HepG2 (cell line): Measurements from ENCODE around the gene RSPH9. TPM values are rescaled to one million over a fixed set of nuclear protein-coding genes. Genes with fewer than 3 reads are reported as not detected.

Experiments used
- ATAC-seq: fragments of 200-7000 bp; cut with Tn5 transposase; 3 replicates; pipeline ENCODE4 v1.9.1; 2020; ENCODE audit warnings: mild to moderate bottlenecking, moderate library complexity
- BruUV-seq: library from RNA; stranded (reverse); fragments of 400-500 nt; replicated peaks from 2 replicates; lab custom pipeline; 2021; lab: Mats Ljungman, UMichigan
- CTCF ChIA-PET: fragments of 300-600 bp; formaldehyde crosslinking; extraction: SDS; loops from one replicate; lab custom pipeline; 2021; ENCODE audit warnings: low total read pairs, inconsistent platforms, low intra/inter-chr PET ratio; lab: Yijun Ruan, JAX
- POLR2A ChIA-PET: fragments of 350-600 bp; sonication (Branson Sonifier 250); formaldehyde crosslinking; loops from one replicate; lab custom pipeline; 2020; ENCODE audit warnings: antibody characterized with exemption, inconsistent platforms; lab: Yijun Ruan, JAX
- DNase-seq: peaks from one replicate; pipeline ENCODE4 v3.0.0-alpha.2; 2015; ENCODE audit warnings: low spot score
- FAIRE-seq: peaks from 3 replicates; lab custom pipeline; 2011; peaks lifted over from hg19 to GRCh38; lab: Jason Lieb, UNC
- H2AFZ ChIP-seq: one replicate; pipeline ENCODE4 v1.6.1; 2011; ENCODE audit warnings: low read length, inconsistent platforms
- H3K27ac ChIP-seq: fragments of 300-600 bp; 3 replicates; pipeline ENCODE4 v1.8.0; 2011; ENCODE audit warnings: mixed run types, mild to moderate bottlenecking, mixed read lengths, low read length, inconsistent platforms; ENCODE audit not compliant: insufficient read depth; ENCODE audit errors: extremely low read length
- H3K27me3 ChIP-seq, 2 experiments: fragments of 200-600 bp in 1 of 2; 2 replicates in 1 of 2; 3 replicates in 1 of 2; pipeline versions ENCODE4 v1.6.0 to v1.8.0; 2011; ENCODE audit warnings: low read length in 2 of 2, mild to moderate bottlenecking in 2 of 2, moderate library complexity in 2 of 2, inconsistent platforms in 1 of 2; ENCODE audit not compliant: insufficient read depth in 2 of 2, control insufficient read depth in 1 of 2
- H3K36me3 ChIP-seq, 2 experiments: fragments of 200-600 bp in 1 of 2; replicated peaks in 1 of 2; 2 replicates in 1 of 2; 3 replicates in 1 of 2; pipeline versions ENCODE4 v1.5.1 to v1.8.0; 2011; ENCODE audit warnings: low read length in 2 of 2, inconsistent platforms in 1 of 2; ENCODE audit not compliant: insufficient read depth in 2 of 2, control insufficient read depth in 1 of 2
- H3K4me1 ChIP-seq: 2 replicates; pipeline ENCODE4 v1.5.1; 2012; ENCODE audit warnings: low read length, inconsistent platforms; ENCODE audit not compliant: insufficient read depth
- H3K4me2 ChIP-seq: 2 replicates; pipeline ENCODE4 v1.6.0; 2011; ENCODE audit warnings: low read depth, low read length, inconsistent platforms
- H3K4me3 ChIP-seq, 3 experiments: fragments of 200-600 bp in 1 of 3; sonication (generic), shearing (Covaris generic) in 1 of 3; replicated peaks in 1 of 3; 2 replicates each; pipeline ENCODE4 v1.5.1; 2011 to 2016; ENCODE audit warnings: low read length in 3 of 3, inconsistent platforms in 2 of 3, low read depth in 2 of 3, mild to moderate bottlenecking in 2 of 3, control low read depth in 1 of 3, mixed read lengths in 1 of 3; ENCODE audit not compliant: insufficient read depth in 1 of 3
- H3K79me2 ChIP-seq: one replicate; pipeline ENCODE4 v1.6.1; 2011; ENCODE audit warnings: low read length, inconsistent platforms; ENCODE audit not compliant: insufficient read depth
- H3K9ac ChIP-seq: 2 replicates; pipeline ENCODE4 v1.6.0; 2011; ENCODE audit warnings: mild to moderate bottlenecking, low read depth, low read length, inconsistent platforms; ENCODE audit not compliant: insufficient read depth
- H3K9me3 ChIP-seq: 2 replicates; pipeline ENCODE4 v1.5.1; 2012; ENCODE audit warnings: mild to moderate bottlenecking, low read length
- H4K20me1 ChIP-seq: 2 replicates; pipeline ENCODE4 v1.6.0; 2011; ENCODE audit warnings: inconsistent platforms, mild to moderate bottlenecking, low read length, moderate library complexity; ENCODE audit not compliant: insufficient read depth
- BRD4 ChIP-seq: sonication (generic); formaldehyde crosslinking; IDR thresholded peaks from 2 replicates; pipeline ENCODE4 v1.4.0; 2020; ENCODE audit warnings: missing genetic modification reagents
- GABPA ChIP-seq, 2 experiments: IDR thresholded peaks; 2 replicates each; pipeline ENCODE4 v1.6.1; 2011 to 2016; ENCODE audit warnings: low read depth in 2 of 2, low read length in 1 of 2, missing biosample characterization in 1 of 2, missing genetic modification characterization in 1 of 2
- JUND ChIP-seq: sonication (generic); formaldehyde crosslinking; IDR thresholded peaks from 2 replicates; pipeline ENCODE4 v1.8.0; 2022; ENCODE audit warnings: mild to moderate bottlenecking, missing genetic modification reagents
- MED13 ChIP-seq: sonication (generic); formaldehyde crosslinking; IDR thresholded peaks from 2 replicates; pipeline ENCODE4 v1.5.0; 2020; ENCODE audit warnings: missing genetic modification reagents
- SIX1 ChIP-seq: sonication (generic); formaldehyde crosslinking; IDR thresholded peaks from 2 replicates; pipeline ENCODE4 v1.4.0; 2020; ENCODE audit warnings: missing genetic modification reagents, borderline replicate concordance
- SSRP1 ChIP-seq: IDR thresholded peaks from 2 replicates; pipeline ENCODE4 v1.6.1; 2016; ENCODE audit warnings: control low read depth
- ZFP82 ChIP-seq: sonication (generic); formaldehyde crosslinking; IDR thresholded peaks from 2 replicates; pipeline ENCODE4 v1.5.1; 2020; ENCODE audit warnings: mild to moderate bottlenecking, missing genetic modification reagents, borderline replicate concordance
- ZFY ChIP-seq: sonication (generic); formaldehyde crosslinking; IDR thresholded peaks from 2 replicates; pipeline ENCODE4 v1.4.0; 2020; ENCODE audit warnings: missing genetic modification reagents
- ZNF138 ChIP-seq: sonication (generic); formaldehyde crosslinking; IDR thresholded peaks from 2 replicates; pipeline ENCODE4 v1.5.0; 2020; ENCODE audit warnings: mild to moderate bottlenecking, low read depth, missing genetic modification reagents
- ZNF460 ChIP-seq: sonication (generic); formaldehyde crosslinking; IDR thresholded peaks from 2 replicates; pipeline ENCODE4 v1.5.1; 2020; ENCODE audit warnings: missing genetic modification reagents, mild to moderate bottlenecking, borderline replicate concordance
- ZNF546 ChIP-seq: sonication (generic); formaldehyde crosslinking; conservative IDR thresholded peaks from 2 replicates; pipeline ENCODE4 v1.8.1; 2023; ENCODE audit warnings: mild to moderate bottlenecking, missing genetic modification reagents
- ZNF552 ChIP-seq: sonication (generic); formaldehyde crosslinking; IDR thresholded peaks from 2 replicates; pipeline ENCODE4 v1.9.0; 2022; ENCODE audit warnings: missing genetic modification reagents, mild to moderate bottlenecking, borderline replicate concordance
- ZNF563 ChIP-seq: sonication (generic); formaldehyde crosslinking; IDR thresholded peaks from 2 replicates; pipeline ENCODE4 v1.8.0; 2022; ENCODE audit warnings: mild to moderate bottlenecking, moderate library complexity, missing genetic modification reagents
- ZNF709 ChIP-seq: sonication (generic); formaldehyde crosslinking; IDR thresholded peaks from 2 replicates; pipeline ENCODE4 v1.5.0; 2020; ENCODE audit warnings: mild to moderate bottlenecking, missing genetic modification reagents
- ZUFSP ChIP-seq: sonication (generic); formaldehyde crosslinking; IDR thresholded peaks from 2 replicates; pipeline ENCODE4 v1.9.0; 2021; ENCODE audit warnings: missing genetic modification reagents, mild to moderate bottlenecking, borderline replicate concordance
- WGBS: methylation state at CpG from one replicate; pipeline ENCODE4 v1.1.6; 2017; ENCODE audit warnings: low lambda C conversion rate; 5-methylcytosine and 5-hydroxymethylcytosine counted together
- in situ Hi-C: cut with HindIII; loops from 2 replicates; pipeline ENCODE4 v1.10.0; 2017; ENCODE audit warnings: low pct_unique_long_range_greater_than_20kb; ENCODE audit not compliant: extremely low pct_ligation_motif_present
- intact Hi-C: fragments of 100-400 bp; cut with micrococcal nuclease; formaldehyde crosslinking; loops from one replicate; pipeline ENCODE4 v1.10.0; 2022; ENCODE audit not compliant: unreplicated experiment
- polyA plus RNA-seq, 8 experiments: library from polyadenylated mRNA; depleted of rRNA in 3 of 8; stranded (reverse) in 7 of 8; unstranded in 1 of 8; fragments of >200 nt; fragmentation: Illumina TruSeq in 4 of 8; extraction: Trizol in 4 of 8; gene quantifications; 2 replicates each; pipeline versions ENCODE4 v1.2.1 to v1.2.3, GENCODE V29; 2011 to 2016; ENCODE audit warnings: low read depth in 4 of 8, missing spikeins in 1 of 8, mixed read lengths in 1 of 8; ENCODE audit not compliant: insufficient read depth in 1 of 8
- total RNA-seq, 5 experiments: library from RNA; depleted of rRNA; stranded (reverse); fragments of >200 nt; fragmentation: Illumina TruSeq; extraction: Trizol; gene quantifications; 2 replicates each; pipeline ENCODE4 v1.2.3, GENCODE V29; 2016; ENCODE audit warnings: low read depth in 1 of 5
- TF ChIP-seq, protein P1 (sequence below): sonication (generic); formaldehyde crosslinking; IDR thresholded peaks from 2 replicates; pipeline ENCODE4 v1.8.1; 2023; ENCODE audit warnings: missing genetic modification reagents, mild to moderate bottlenecking, borderline replicate concordance
- TF ChIP-seq, protein P2 (sequence below): IDR thresholded peaks from 2 replicates; pipeline ENCODE4 v1.6.1; 2016; ENCODE audit warnings: low read depth
- TF ChIP-seq, protein P3 (sequence below): sonication (generic); formaldehyde crosslinking; IDR thresholded peaks from 2 replicates; pipeline ENCODE4 v1.5.0; 2020; ENCODE audit warnings: missing genetic modification reagents, mild to moderate bottlenecking, borderline replicate concordance

RSPH9 gene
- total and polyA plus RNA-seq, 2 of the 13 experiments (the other 11 are each of a cell fraction or from before 2014, with no cell fraction given) = 0.04 TPM; not detected in 1

GRCh38 chr6:43671011-43671800, 26.4 kb downstream of the RSPH9 start:
- Histone ChIP-seq H4K20me1 (no peaks in the 10 kb centered on the region), H3K9ac (peak overlapping the region; percentile 7; the same call in 1 of the 2 replicates), H3K4me2 (peak overlapping the region; percentile 70), H3K36me3 (peaks cover 24 to 41% of the 10 kb centered on the region in 2 experiments), H3K4me3 (peak overlapping the region in 1 of 3 experiments; percentile 44; a peak in 1 of 6 replicates), H3K79me2 (no peaks in the 10 kb centered on the region), H3K9me3 (no peaks in the 10 kb centered on the region), H3K27ac (peak overlapping the region; percentile 68), H2AFZ (no peak overlapping the region), H3K4me1 (peaks cover 78% of the 10 kb centered on the region), H3K27me3 (0 out of 5 replicates have a peak, but pooled peaks cover 0 to 3% of the 10 kb centered on the region in 2 experiments)
- TSS peak; percentile 16 for BruUV-seq
- POLR2A ChIA-PET = interaction anchor here (0.8 to 7.5 kb wide), 13 partner anchors 14 to 576 kb away, joined by 3 to 55 read pairs (median 5); partner anchors contain the start of genes GTPBP2, HSP90AB1, MAD2L1BP and MRPS18A
- ATAC-seq (no peak), FAIRE-seq (no peak), DNase-seq (no peak)
- 97% methylated on average over 7 of the region's 8 CpGs for WGBS
- in situ Hi-C loops = no loop called here
- intact Hi-C loops = loop anchor here (2.0 kb wide), 1 partner anchor 40 kb away; no protein-coding TSS in a partner anchor
- CTCF ChIA-PET = no interaction called here
- TF ChIP-seq, protein P1, sequence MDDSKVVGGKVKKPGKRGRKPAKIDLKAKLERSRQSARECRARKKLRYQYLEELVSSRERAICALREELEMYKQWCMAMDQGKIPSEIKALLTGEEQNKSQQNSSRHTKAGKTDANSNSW (CRISPR knock-in tag) = 0 out of 2 replicates have a peak, but pooled peaks have one; percentile 68
- TF ChIP-seq, protein P2, sequence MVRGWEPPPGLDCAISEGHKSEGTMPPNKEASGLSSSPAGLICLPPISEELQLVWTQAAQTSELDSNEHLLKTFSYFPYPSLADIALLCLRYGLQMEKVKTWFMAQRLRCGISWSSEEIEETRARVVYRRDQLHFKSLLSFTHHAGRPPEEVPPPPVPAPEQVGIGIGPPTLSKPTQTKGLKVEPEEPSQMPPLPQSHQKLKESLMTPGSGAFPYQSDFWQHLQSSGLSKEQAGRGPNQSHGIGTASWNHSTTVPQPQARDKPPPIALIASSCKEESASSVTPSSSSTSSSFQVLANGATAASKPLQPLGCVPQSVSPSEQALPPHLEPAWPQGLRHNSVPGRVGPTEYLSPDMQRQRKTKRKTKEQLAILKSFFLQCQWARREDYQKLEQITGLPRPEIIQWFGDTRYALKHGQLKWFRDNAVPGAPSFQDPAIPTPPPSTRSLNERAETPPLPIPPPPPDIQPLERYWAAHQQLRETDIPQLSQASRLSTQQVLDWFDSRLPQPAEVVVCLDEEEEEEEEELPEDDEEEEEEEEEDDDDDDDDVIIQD (CRISPR knock-in tag) = no peak
- TF ChIP-seq SSRP1 = peak; percentile 36; the same call in 1 of the 2 replicates
- TF ChIP-seq ZNF563 = peak; percentile 60; the same call in 1 of the 2 replicates
- TF ChIP-seq, protein P3, sequence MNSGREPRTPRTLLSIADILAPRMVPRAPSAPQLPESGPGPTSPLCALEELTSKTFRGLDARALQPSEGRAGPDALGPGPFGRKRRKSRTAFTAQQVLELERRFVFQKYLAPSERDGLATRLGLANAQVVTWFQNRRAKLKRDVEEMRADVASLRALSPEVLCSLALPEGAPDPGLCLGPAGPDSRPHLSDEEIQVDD (CRISPR knock-in tag) = 0 out of 2 replicates have a peak, but pooled peaks have one; percentile 13
- TF ChIP-seq ZNF138 (CRISPR knock-in tag) = peak; percentile 16; the same call in 1 of the 2 replicates
- TF ChIP-seq ZFY (CRISPR knock-in tag) = no peak
- peak; percentile 44; the same call in 1 of the 2 replicates for TF ChIP-seq ZNF546 (CRISPR knock-in tag)
- no peak for TF ChIP-seq ZFP82 (CRISPR knock-in tag)
- TF ChIP-seq GABPA (IDR thresholded peaks at IDR 0.05; ENCODE audit: low read depth, low read length) = no peak
- no peak for TF ChIP-seq GABPA (CRISPR knock-in tag; IDR thresholded peaks at IDR 0.05; ENCODE audit: low read depth)
- no peak for TF ChIP-seq BRD4 (CRISPR knock-in tag)
- 0 out of 2 replicates have a peak, but pooled peaks have one; percentile 41 for TF ChIP-seq ZNF552
- TF ChIP-seq MED13 = no peak
- TF ChIP-seq SIX1 (CRISPR knock-in tag) = no peak
- peak; percentile 25; the same call in 1 of the 2 replicates for TF ChIP-seq ZNF460 (CRISPR knock-in tag)
- TF ChIP-seq ZUFSP = no peak
- 0 out of 2 replicates have a peak, but pooled peaks have one; percentile 28 for TF ChIP-seq JUND (CRISPR knock-in tag)
- TF ChIP-seq ZNF709 (CRISPR knock-in tag) = 0 out of 2 replicates have a peak, but pooled peaks have one; percentile 48
